HG02610 (cell line): ENCODE data around the gene USP17L29.
"Not testable (repeated sequence)": the region's sequence is repeated elsewhere in the genome, so short reads cannot be mapped to it uniquely, and the experiment has no call there.

Experiments used
- ATAC-seq: cut with Tn5 transposase; IDR thresholded peaks from one replicate; pipeline ENCODE4 v1.9.1; 2021; ENCODE audit warnings: mild to moderate bottlenecking, moderate library complexity; ENCODE audit not compliant: unreplicated experiment

The USP17L29 gene, protein sequence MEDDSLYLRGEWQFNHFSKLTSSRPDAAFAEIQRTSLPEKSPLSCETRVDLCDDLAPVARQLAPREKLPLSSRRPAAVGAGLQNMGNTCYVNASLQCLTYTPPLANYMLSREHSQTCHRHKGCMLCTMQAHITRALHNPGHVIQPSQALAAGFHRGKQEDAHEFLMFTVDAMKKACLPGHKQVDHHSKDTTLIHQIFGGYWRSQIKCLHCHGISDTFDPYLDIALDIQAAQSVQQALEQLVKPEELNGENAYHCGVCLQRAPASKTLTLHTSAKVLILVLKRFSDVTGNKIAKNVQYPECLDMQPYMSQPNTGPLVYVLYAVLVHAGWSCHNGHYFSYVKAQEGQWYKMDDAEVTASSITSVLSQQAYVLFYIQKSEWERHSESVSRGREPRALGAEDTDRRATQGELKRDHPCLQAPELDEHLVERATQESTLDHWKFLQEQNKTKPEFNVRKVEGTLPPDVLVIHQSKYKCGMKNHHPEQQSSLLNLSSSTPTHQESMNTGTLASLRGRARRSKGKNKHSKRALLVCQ

DNA sequence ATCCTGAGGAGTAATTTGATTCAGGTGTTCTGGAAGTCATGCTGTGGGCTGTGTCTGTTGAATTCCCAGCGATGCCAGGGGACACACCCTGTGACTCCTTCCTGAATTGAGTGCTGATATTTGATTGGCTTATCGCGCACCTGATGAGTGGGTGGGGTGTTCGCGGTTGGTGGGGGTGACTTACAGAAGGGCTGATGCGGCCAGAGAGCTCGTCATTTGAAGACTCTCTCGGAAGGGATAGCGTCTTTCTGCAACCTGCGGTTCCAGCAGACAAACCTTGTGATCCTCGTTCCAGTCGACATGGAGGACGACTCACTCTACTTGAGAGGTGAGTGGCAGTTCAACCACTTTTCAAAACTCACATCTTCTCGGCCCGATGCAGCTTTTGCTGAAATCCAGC is at the start of gene USP17L29:
USP17L29 (plus strand) TSS at position 301 of the 400 bp plus-strand sequence; CDS start at position 301, 0 bp downstream.
- ATAC-seq = not testable (repeated sequence)

DNA sequence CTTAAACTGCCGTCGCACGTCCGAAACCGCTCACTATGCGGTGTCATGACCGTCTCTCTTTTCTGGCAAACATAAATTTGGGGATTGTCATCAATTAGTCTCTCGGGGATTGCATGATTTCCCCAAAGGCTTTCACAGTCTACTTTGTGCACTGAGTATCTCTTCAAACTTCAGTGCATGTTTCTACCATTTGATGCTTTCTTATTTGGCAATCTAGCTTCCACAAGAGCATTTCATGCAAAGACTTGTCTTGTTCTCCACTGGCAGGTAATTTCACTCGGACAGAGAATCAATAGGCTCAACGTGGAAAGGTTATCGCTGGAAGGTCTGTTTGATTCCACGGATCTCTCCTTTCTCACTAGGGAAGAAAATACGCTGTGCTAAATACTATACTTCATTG is 29.2 kb upstream of the USP17L29 start:
- not testable (repeated sequence) for ATAC-seq

DNA sequence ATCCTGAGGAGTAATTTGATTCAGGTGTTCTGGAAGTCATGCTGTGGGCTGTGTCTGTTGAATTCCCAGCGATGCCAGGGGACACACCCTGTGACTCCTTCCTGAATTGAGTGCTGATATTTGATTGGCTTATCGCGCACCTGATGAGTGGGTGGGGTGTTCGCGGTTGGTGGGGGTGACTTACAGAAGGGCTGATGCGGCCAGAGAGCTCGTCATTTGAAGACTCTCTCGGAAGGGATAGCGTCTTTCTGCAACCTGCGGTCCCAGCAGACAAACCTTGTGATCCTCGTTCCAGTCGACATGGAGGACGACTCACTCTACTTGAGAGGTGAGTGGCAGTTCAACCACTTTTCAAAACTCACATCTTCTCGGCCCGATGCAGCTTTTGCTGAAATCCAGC is 28.6 kb upstream of the USP17L29 start, which contains the start of gene USP17L24:
USP17L24 (plus strand) TSS at position 301 of the 400 bp plus-strand sequence; CDS start at position 301, 0 bp downstream.
- not testable (repeated sequence) for ATAC-seq

DNA sequence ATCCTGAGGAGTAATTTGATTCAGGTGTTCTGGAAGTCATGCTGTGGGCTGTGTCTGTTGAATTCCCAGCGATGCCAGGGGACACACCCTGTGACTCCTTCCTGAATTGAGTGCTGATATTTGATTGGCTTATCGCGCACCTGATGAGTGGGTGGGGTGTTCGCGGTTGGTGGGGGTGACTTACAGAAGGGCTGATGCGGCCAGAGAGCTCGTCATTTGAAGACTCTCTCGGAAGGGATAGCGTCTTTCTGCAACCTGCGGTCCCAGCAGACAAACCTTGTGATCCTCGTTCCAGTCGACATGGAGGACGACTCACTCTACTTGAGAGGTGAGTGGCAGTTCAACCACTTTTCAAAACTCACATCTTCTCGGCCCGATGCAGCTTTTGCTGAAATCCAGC is 23.8 kb upstream of the USP17L29 start, which contains the start of gene USP17L25:
USP17L25 (plus strand) TSS at position 301 of the 400 bp plus-strand sequence; CDS start at position 301, 0 bp downstream.
- not testable (repeated sequence) for ATAC-seq

DNA sequence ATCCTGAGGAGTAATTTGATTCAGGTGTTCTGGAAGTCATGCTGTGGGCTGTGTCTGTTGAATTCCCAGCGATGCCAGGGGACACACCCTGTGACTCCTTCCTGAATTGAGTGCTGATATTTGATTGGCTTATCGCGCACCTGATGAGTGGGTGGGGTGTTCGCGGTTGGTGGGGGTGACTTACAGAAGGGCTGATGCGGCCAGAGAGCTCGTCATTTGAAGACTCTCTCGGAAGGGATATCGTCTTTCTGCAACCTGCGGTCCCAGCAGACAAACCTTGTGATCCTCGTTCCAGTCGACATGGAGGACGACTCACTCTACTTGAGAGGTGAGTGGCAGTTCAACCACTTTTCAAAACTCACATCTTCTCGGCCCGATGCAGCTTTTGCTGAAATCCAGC is 19.1 kb upstream of the USP17L29 start, which contains the start of gene USP17L26:
USP17L26 (plus strand) TSS at position 301 of the 400 bp plus-strand sequence; CDS start at position 301, 0 bp downstream.
- not testable (repeated sequence) for ATAC-seq

DNA sequence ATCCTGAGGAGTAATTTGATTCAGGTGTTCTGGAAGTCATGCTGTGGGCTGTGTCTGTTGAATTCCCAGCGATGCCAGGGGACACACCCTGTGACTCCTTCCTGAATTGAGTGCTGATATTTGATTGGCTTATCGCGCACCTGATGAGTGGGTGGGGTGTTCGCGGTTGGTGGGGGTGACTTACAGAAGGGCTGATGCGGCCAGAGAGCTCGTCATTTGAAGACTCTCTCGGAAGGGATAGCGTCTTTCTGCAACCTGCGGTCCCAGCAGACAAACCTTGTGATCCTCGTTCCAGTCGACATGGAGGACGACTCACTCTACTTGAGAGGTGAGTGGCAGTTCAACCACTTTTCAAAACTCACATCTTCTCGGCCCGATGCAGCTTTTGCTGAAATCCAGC is 14.3 kb upstream of the USP17L29 start, which contains the start of gene USP17L5:
USP17L5 (plus strand) TSS at position 301 of the 400 bp plus-strand sequence; CDS start at position 301, 0 bp downstream.
- not testable (repeated sequence) for ATAC-seq

DNA sequence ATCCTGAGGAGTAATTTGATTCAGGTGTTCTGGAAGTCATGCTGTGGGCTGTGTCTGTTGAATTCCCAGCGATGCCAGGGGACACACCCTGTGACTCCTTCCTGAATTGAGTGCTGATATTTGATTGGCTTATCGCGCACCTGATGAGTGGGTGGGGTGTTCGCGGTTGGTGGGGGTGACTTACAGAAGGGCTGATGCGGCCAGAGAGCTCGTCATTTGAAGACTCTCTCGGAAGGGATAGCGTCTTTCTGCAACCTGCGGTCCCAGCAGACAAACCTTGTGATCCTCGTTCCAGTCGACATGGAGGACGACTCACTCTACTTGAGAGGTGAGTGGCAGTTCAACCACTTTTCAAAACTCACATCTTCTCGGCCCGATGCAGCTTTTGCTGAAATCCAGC is 9.6 kb upstream of the USP17L29 start, which contains the start of gene USP17L27:
USP17L27 (plus strand) TSS at position 301 of the 400 bp plus-strand sequence; CDS start at position 301, 0 bp downstream.
- ATAC-seq = not testable (repeated sequence)

DNA sequence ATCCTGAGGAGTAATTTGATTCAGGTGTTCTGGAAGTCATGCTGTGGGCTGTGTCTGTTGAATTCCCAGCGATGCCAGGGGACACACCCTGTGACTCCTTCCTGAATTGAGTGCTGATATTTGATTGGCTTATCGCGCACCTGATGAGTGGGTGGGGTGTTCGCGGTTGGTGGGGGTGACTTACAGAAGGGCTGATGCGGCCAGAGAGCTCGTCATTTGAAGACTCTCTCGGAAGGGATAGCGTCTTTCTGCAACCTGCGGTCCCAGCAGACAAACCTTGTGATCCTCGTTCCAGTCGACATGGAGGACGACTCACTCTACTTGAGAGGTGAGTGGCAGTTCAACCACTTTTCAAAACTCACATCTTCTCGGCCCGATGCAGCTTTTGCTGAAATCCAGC is 4.8 kb upstream of the USP17L29 start, which contains the start of gene USP17L28:
USP17L28 (plus strand) TSS at position 301 of the 400 bp plus-strand sequence; CDS start at position 301, 0 bp downstream.
- not testable (repeated sequence) for ATAC-seq

DNA sequence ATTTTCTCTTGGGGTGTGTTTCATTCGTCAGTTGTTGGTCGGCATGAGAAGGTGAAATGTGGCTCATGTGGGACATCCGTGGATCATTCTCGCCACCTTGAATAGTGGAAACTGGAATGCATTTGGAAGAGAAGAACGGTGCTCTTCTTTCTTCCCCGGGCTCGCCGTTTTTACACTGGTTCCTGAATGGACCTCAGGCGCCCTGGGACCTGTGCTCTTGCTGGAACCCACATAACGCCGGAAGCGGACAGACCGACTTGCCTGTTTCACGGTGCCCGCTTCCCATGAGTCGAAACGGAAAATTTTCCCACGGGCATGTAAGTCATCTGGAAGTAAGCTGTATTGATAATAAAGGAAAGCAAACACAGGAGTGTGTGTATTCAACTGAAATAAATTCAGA is 2.6 kb upstream of the USP17L29 start:
- ATAC-seq = not testable (repeated sequence)

DNA sequence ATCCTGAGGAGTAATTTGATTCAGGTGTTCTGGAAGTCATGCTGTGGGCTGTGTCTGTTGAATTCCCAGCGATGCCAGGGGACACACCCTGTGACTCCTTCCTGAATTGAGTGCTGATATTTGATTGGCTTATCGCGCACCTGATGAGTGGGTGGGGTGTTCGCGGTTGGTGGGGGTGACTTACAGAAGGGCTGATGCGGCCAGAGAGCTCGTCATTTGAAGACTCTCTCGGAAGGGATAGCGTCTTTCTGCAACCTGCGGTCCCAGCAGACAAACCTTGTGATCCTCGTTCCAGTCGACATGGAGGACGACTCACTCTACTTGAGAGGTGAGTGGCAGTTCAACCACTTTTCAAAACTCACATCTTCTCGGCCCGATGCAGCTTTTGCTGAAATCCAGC is 9.4 kb downstream of the USP17L29 start, which contains the start of gene USP17L30:
USP17L30 (plus strand) TSS at position 301 of the 400 bp plus-strand sequence; CDS start at position 301, 0 bp downstream.
- ATAC-seq = not testable (repeated sequence)

DNA sequence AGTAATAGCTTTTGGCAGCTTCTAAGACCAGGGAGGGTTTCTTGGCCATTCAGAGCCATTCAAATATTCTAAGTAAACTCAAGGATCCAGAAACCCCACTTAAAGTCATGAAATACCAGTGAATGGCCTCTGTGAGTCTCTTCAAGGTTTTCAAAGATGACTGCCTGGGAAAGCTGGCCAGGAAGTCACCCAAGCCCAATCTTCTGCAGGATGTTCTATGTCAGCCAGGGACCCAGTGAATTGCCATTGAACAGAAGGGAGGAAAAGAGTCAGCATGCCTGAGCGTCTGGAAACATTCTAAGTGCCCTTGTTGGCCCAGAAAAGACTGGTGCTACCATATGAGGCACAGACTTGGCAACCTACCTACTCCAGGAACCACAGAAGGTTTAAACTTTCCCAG is 26.4 kb downstream of the USP17L29 start:
- not testable (repeated sequence) for ATAC-seq

DNA sequence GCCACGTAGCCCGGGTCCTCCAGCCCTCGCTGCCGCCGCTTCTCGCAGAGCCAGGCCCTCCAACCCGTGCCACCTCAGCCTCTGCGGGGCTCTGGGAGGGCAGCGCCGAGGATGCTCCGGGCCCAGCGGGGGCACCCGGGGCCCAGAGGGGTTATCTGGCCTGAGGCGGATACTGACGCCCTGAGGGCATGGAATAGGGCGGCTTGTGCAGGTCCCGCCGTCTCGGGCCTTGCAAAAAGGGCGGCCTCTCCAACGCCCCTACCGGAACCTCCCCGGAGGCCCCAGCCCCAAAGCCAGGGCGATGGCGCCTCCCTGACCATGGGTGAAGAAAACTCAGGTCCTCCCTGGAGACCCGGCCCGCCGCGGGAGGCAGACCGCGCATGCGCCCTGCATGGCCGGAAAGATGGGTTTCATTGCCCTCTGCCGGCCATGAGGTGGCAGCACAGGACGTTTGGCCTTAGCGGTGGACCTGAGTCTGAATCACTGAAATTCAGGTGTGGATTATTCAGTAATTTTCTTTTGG is 27.6 kb downstream of the USP17L29 start:
- ATAC-seq = not testable (repeated sequence)

DNA sequence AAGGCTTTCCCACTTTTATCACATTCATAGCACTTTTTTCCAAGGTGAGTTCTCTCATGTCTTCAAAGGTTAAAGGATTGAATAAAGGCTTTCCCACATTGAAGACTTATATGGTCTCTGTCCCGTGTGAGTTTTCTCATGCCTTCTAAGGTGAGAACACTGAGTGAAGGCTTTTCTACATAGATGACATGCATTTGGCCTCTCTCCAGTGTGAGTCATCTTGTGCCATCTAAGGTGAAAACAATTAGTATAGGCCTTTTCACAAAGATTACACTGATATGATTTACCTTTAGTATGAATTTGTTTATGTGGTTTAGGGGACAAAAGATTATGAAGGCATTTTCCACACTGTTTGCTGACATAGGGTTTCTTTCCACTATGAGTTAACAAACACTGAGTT is 30.7 kb downstream of the USP17L29 start:
- no peak for ATAC-seq

DNA sequence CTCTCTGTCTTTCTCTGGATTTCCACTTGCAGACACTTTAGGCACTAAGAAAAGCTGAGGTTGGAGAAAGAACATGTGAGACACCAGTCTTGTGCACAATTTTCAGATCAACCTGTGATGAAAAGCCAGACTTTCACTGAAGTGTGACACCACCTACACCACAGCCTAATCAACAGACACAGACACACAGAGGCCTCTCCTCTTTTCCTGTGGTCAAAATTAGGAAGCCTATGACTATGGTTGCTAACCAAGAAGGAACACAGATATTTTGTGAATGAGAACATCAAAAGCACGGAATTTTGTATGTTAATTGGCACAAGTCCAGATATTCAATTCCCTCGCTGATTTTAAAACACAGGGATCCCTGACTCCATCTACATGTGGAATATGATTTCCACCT is 35.6 kb downstream of the USP17L29 start:
- not testable (repeated sequence) for ATAC-seq
